ENCODE data around the gene CMPK2. TPM values are rescaled to one million over a fixed set of nuclear protein-coding genes. Genes with fewer than 3 reads are reported as not detected.

CMPK2 gene
- total RNA-seq, 3 donors from 2014 or later, result 7.2 to 15.8 (median 9.8) TPM

GRCh38 chr2:6846967-6847681 is 18.6 kb downstream of the CMPK2 start:
- no peaks in the 10 kb centered on the region for H3K4me1 ChIP-seq (ENCODE audit: low read depth)
- H3K36me3 ChIP-seq (ENCODE audit: low read depth), result no peaks in the 10 kb centered on the region
- intact Hi-C loops (cut with DNase I, micrococcal nuclease), result no loop called here
- TF ChIP-seq CTCF (IDR thresholded peaks at IDR 0.05), result no peak
- H3K9me3 ChIP-seq, result peaks cover 78% of the 10 kb centered on the region
- no peak overlapping the region for H3K4me3 ChIP-seq
- no peak for DNase-seq
- ATAC-seq, result no peak

GRCh38 chr2:6846540-6846939 is 19.2 kb downstream of the CMPK2 start:
- no peak for TF ChIP-seq CTCF (IDR thresholded peaks at IDR 0.05)
- ATAC-seq, result no peak
- H3K9me3 ChIP-seq, result peaks cover 84% of the 10 kb centered on the region
- no peak overlapping the region for H3K4me3 ChIP-seq
- H3K36me3 ChIP-seq (ENCODE audit: low read depth), result no peaks in the 10 kb centered on the region
- DNase-seq, result no peak
- no peaks in the 10 kb centered on the region for H3K4me1 ChIP-seq (ENCODE audit: low read depth)
- intact Hi-C loops (cut with DNase I, micrococcal nuclease), result no loop called here

- TF ChIP-seq CTCF (IDR thresholded peaks at IDR 0.05), result no peak
Measured at GRCh38 chr2:6845903-6846302, 19.8 kb downstream of the CMPK2 start.

GRCh38 chr2:6845312-6845711 is 20.4 kb downstream of the CMPK2 start:
- H3K4me3 ChIP-seq, result no peak overlapping the region
- no peaks in the 10 kb centered on the region for H3K36me3 ChIP-seq (ENCODE audit: low read depth)
- DNase-seq (no peak), ATAC-seq (no peak)
- TF ChIP-seq CTCF (IDR thresholded peaks at IDR 0.05), result no peak
- H3K4me1 ChIP-seq (ENCODE audit: low read depth), result no peaks in the 10 kb centered on the region
- intact Hi-C loops (cut with DNase I, micrococcal nuclease), result no loop called here
- peaks cover 92% of the 10 kb centered on the region for H3K9me3 ChIP-seq

More at GRCh38 chr2:6845903-6846302, 19.8 kb downstream of the CMPK2 start:
- Histone ChIP-seq H3K9me3 (peaks cover 87% of the 10 kb centered on the region), H3K4me3 (no peak overlapping the region), H3K4me1 (ENCODE audit: low read depth) (no peaks in the 10 kb centered on the region), H3K36me3 (ENCODE audit: low read depth) (no peaks in the 10 kb centered on the region)
- intact Hi-C loops (cut with DNase I, micrococcal nuclease), result no loop called here
- DNase-seq (no peak), ATAC-seq (no peak)

- ATAC-seq, result no peak
- Histone ChIP-seq H3K4me3 (no peak overlapping the region), H3K4me1 (ENCODE audit: low read depth) (no peaks in the 10 kb centered on the region), H3K9me3 (peaks cover 60% of the 10 kb centered on the region), H3K36me3 (ENCODE audit: low read depth) (no peaks in the 10 kb centered on the region)
- intact Hi-C loops (cut with DNase I, micrococcal nuclease), result no loop called here
- DNase-seq, result no peak
- TF ChIP-seq CTCF (IDR thresholded peaks at IDR 0.05), result no peak
Measured at GRCh38 chr2:6841537-6842287, 24.0 kb downstream of the CMPK2 start.

All from mucosa of descending colon (tissue), 3 donors.